ENCODE data around the gene DAGLB.

- TF ChIP-seq, protein P1, sequence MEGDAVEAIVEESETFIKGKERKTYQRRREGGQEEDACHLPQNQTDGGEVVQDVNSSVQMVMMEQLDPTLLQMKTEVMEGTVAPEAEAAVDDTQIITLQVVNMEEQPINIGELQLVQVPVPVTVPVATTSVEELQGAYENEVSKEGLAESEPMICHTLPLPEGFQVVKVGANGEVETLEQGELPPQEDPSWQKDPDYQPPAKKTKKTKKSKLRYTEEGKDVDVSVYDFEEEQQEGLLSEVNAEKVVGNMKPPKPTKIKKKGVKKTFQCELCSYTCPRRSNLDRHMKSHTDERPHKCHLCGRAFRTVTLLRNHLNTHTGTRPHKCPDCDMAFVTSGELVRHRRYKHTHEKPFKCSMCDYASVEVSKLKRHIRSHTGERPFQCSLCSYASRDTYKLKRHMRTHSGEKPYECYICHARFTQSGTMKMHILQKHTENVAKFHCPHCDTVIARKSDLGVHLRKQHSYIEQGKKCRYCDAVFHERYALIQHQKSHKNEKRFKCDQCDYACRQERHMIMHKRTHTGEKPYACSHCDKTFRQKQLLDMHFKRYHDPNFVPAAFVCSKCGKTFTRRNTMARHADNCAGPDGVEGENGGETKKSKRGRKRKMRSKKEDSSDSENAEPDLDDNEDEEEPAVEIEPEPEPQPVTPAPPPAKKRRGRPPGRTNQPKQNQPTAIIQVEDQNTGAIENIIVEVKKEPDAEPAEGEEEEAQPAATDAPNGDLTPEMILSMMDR (optimal IDR thresholded peaks at IDR 0.05 in 1 of 3, IDR thresholded peaks at IDR 0.05 in 1 of 3, conservative IDR thresholded peaks at IDR 0.05 in 1 of 3; ENCODE audit: extremely low read depth in 1 of 3, insufficient read depth in 2 of 3, low read length in 3 of 3): no peak
- TF ChIP-seq EZH2 (IDR thresholded peaks at IDR 0.05; ENCODE audit: low read length): no peak
Observed at GRCh38 chr7:6482743-6483119, 35.0 kb upstream of the DAGLB start.
